Endothelial cell of umbilical vein (primary cell): ENCODE measurements around the gene SLC25A15. TPM values are rescaled to one million over a fixed set of nuclear protein-coding genes. Genes with fewer than 3 reads are reported as not detected.

ENCODE experiments used
- BruUV-seq: library from RNA; stranded (reverse); fragments of 400-500 nt; replicated peaks from 2 replicates; lab custom pipeline; 2021; lab: Mats Ljungman, UMichigan
- CTCF ChIA-PET: fragments of 300-600, 350-600 bp; sonication (Branson Sonifier 250); formaldehyde crosslinking; loops from one replicate; lab custom pipeline; 2021; ENCODE audit warnings: antibody characterized with exemption, inconsistent platforms; lab: Charles Lee
- POLR2A ChIA-PET: fragments of 300-600, 350-600 bp; sonication (Branson Sonifier 250); formaldehyde crosslinking; loops from one replicate; lab custom pipeline; 2021; ENCODE audit warnings: antibody characterized with exemption, inconsistent platforms; lab: Charles Lee
- DNase-seq: peaks from one replicate; pipeline ENCODE4 v3.0.0-alpha.2; 2011; ENCODE audit warnings: low read depth, low spot score
- FAIRE-seq: peaks from 2 replicates; lab custom pipeline; 2011; peaks lifted over from hg19 to GRCh38; lab: Jason Lieb, UNC
- H2AFZ ChIP-seq: 2 replicates; pipeline ENCODE4 v1.6.0; 2012; ENCODE audit warnings: low read depth, low read length, control low read depth, inconsistent platforms
- H3K27ac ChIP-seq: 2 replicates; pipeline ENCODE4 v1.5.1; 2011; ENCODE audit warnings: low read depth, mild to moderate bottlenecking, control low read depth, low read length, moderate library complexity; ENCODE audit not compliant: insufficient read depth
- H3K27me3 ChIP-seq, 2 experiments: 2 replicates each; pipeline versions ENCODE4 v1.6.0 to v1.6.1; 2011; ENCODE audit warnings: low read length in 2 of 2, mixed read lengths in 1 of 2; ENCODE audit not compliant: control insufficient read depth in 2 of 2, insufficient read depth in 2 of 2
- H3K36me3 ChIP-seq, 2 experiments: 2 replicates in 1 of 2; 3 replicates in 1 of 2; pipeline ENCODE4 v1.5.1; 2011; ENCODE audit warnings: low read length in 2 of 2, mild to moderate bottlenecking in 1 of 2, moderate library complexity in 1 of 2; ENCODE audit not compliant: control insufficient read depth in 2 of 2, insufficient read depth in 2 of 2; ENCODE audit errors: extremely low read depth in 1 of 2
- H3K4me1 ChIP-seq: 3 replicates; pipeline ENCODE4 v1.5.1; 2011; ENCODE audit warnings: mild to moderate bottlenecking, low read length; ENCODE audit not compliant: control insufficient read depth, insufficient read depth; ENCODE audit errors: extremely low read depth
- H3K4me2 ChIP-seq: 2 replicates; pipeline ENCODE4 v1.6.1; 2011; ENCODE audit warnings: low read length, control low read depth, mixed read lengths; ENCODE audit not compliant: insufficient read depth
- H3K4me3 ChIP-seq, 3 experiments: fragments of 200-600 bp in 1 of 3; sonication (generic), shearing (Covaris generic) in 1 of 3; replicated peaks in 1 of 3; 2 replicates each; pipeline ENCODE4 v1.5.1; 2011 to 2016; ENCODE audit warnings: control low read depth in 3 of 3, low read length in 3 of 3, mild to moderate bottlenecking in 2 of 3, inconsistent platforms in 1 of 3, low read depth in 1 of 3, moderate library complexity in 1 of 3; ENCODE audit not compliant: insufficient read depth in 1 of 3
- H3K79me2 ChIP-seq: 2 replicates; pipeline ENCODE4 v1.6.0; 2012; ENCODE audit warnings: low read length, inconsistent platforms; ENCODE audit not compliant: control insufficient read depth, insufficient read depth
- H3K9ac ChIP-seq: replicated peaks from 2 replicates; pipeline ENCODE3; 2011; ENCODE audit warnings: low read length, control low read depth; ENCODE audit not compliant: insufficient read depth; ENCODE audit errors: extremely low read depth
- H3K9me1 ChIP-seq: replicated peaks from 3 replicates; pipeline ENCODE4 v1.6.0; 2011; ENCODE audit warnings: mild to moderate bottlenecking, low read length; ENCODE audit not compliant: control insufficient read depth, insufficient read depth; ENCODE audit errors: extremely low read depth
- H3K9me3 ChIP-seq: replicated peaks from 2 replicates; pipeline ENCODE4 v1.5.1; 2012; ENCODE audit warnings: low read length, inconsistent platforms; ENCODE audit not compliant: control insufficient read depth, insufficient read depth
- H4K20me1 ChIP-seq: replicated peaks from 2 replicates; pipeline ENCODE3; 2011; ENCODE audit warnings: mild to moderate bottlenecking, low read length; ENCODE audit not compliant: control insufficient read depth, insufficient read depth; ENCODE audit errors: extremely low read depth
- EZH2 ChIP-seq: IDR thresholded peaks from 2 replicates; pipeline ENCODE4 v1.6.1; 2012; ENCODE audit warnings: borderline replicate concordance, low read depth, mild to moderate bottlenecking, moderate library complexity, low read length, inconsistent platforms; ENCODE audit not compliant: severe bottlenecking
- FOS ChIP-seq: IDR thresholded peaks from 2 replicates; pipeline ENCODE4 v1.6.1; 2011; ENCODE audit warnings: mild to moderate bottlenecking, low read length, moderate library complexity, borderline replicate concordance; ENCODE audit not compliant: insufficient read depth
- GATA2 ChIP-seq: IDR thresholded peaks from 2 replicates; pipeline ENCODE4 v1.7.0; 2011; ENCODE audit warnings: low read depth, mild to moderate bottlenecking, moderate library complexity, mixed read lengths, low read length; ENCODE audit not compliant: insufficient read length, insufficient read depth
- JUN ChIP-seq: IDR thresholded peaks from 2 replicates; pipeline ENCODE4 v1.6.1; 2011; ENCODE audit warnings: borderline replicate concordance, low read depth; ENCODE audit not compliant: insufficient read length, insufficient read depth
- MYC ChIP-seq: IDR thresholded peaks from one replicate; pipeline ENCODE4 v1.6.1; 2011; ENCODE audit warnings: mild to moderate bottlenecking, low read depth, low read length
- POLR2A ChIP-seq: IDR thresholded peaks from 2 replicates; pipeline ENCODE4 v1.6.1; 2012; ENCODE audit warnings: low read depth, mild to moderate bottlenecking, control low read depth, low read length
- POLR2AphosphoS5 ChIP-seq: IDR thresholded peaks from 2 replicates; pipeline ENCODE4 v1.6.1; 2012; ENCODE audit warnings: low read depth, mild to moderate bottlenecking, control low read depth, low read length, moderate library complexity; ENCODE audit not compliant: insufficient read depth
- dilution Hi-C: fragments of 300-500 bp; cut with MboI; formaldehyde crosslinking; loops from one replicate; pipeline ENCODE4 v1.15.0; 2019; ENCODE audit warnings: low sequenced_read_pairs; ENCODE audit not compliant: extremely low pct_ligation_motif_present
- intact Hi-C: fragments of 100-400 bp; cut with micrococcal nuclease; formaldehyde crosslinking; loops from one replicate; pipeline ENCODE4 v1.10.0; 2022
- polyA plus RNA-seq, 4 experiments: library from polyadenylated mRNA; depleted of rRNA in 3 of 4; stranded (reverse) in 3 of 4; unstranded in 1 of 4; fragments of >200 nt; gene quantifications; 2 replicates each; pipeline versions ENCODE4 v1.2.1 to v1.2.3, GENCODE V29; 2011 to 2012; ENCODE audit warnings: missing spikeins in 1 of 4
- total RNA-seq: library from RNA; stranded (reverse); gene quantifications from 2 replicates; pipeline ENCODE4 v1.2.3, GENCODE V29; 2021
- TF ChIP-seq, protein P1 (sequence below): IDR thresholded peaks from 2 replicates; pipeline ENCODE4 v1.6.1; 2011; ENCODE audit not compliant: insufficient read depth, insufficient read length
- TF ChIP-seq, protein P2 (sequence below), 2 donors: IDR thresholded peaks; 1 replicate in 1 of 2; 2 replicates in 1 of 2; pipeline ENCODE4 v1.5.1; 2011; ENCODE audit warnings: low read length in 2 of 2, mild to moderate bottlenecking in 2 of 2, moderate library complexity in 2 of 2, control low read depth in 1 of 2, inconsistent platforms in 1 of 2, low read depth in 1 of 2; ENCODE audit not compliant: insufficient read depth in 1 of 2; ENCODE audit errors: extremely low read depth in 1 of 2

SLC25A15 gene
- total and polyA plus RNA-seq, 2 donors (not counting 3 experiments of a cell fraction or from before 2014, with no cell fraction given): 6.8 to 11.5 TPM

GRCh38 chr13:40809471-40809870 lies 20.1 kb downstream of the SLC25A15 start:
- dilution Hi-C loops: no loop called here
- no peak overlapping the region for H3K4me3 ChIP-seq
- no TSS peak for BruUV-seq

GRCh38 chr13:40812102-40812501 lies 22.7 kb downstream of the SLC25A15 start:
- no peaks in the 10 kb centered on the region for H3K79me2 ChIP-seq
- no TSS peak for BruUV-seq
- H3K27ac ChIP-seq: no peak overlapping the region
- intact Hi-C loops: no loop called here
- TF ChIP-seq POLR2AphosphoS5 (no peak), POLR2A (no peak), EZH2 (no peak), GATA2 (no peak), MYC (no peak), FOS (no peak), JUN (no peak)
- TF ChIP-seq, protein P1, sequence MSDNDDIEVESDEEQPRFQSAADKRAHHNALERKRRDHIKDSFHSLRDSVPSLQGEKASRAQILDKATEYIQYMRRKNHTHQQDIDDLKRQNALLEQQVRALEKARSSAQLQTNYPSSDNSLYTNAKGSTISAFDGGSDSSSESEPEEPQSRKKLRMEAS: no peak
- TF ChIP-seq, protein P2, sequence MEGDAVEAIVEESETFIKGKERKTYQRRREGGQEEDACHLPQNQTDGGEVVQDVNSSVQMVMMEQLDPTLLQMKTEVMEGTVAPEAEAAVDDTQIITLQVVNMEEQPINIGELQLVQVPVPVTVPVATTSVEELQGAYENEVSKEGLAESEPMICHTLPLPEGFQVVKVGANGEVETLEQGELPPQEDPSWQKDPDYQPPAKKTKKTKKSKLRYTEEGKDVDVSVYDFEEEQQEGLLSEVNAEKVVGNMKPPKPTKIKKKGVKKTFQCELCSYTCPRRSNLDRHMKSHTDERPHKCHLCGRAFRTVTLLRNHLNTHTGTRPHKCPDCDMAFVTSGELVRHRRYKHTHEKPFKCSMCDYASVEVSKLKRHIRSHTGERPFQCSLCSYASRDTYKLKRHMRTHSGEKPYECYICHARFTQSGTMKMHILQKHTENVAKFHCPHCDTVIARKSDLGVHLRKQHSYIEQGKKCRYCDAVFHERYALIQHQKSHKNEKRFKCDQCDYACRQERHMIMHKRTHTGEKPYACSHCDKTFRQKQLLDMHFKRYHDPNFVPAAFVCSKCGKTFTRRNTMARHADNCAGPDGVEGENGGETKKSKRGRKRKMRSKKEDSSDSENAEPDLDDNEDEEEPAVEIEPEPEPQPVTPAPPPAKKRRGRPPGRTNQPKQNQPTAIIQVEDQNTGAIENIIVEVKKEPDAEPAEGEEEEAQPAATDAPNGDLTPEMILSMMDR (IDR thresholded peaks at IDR 0.05; ENCODE audit: extremely low read depth in 1 of 2, insufficient read depth in 1 of 2, low read depth in 1 of 2, low read length in 2 of 2): no peak
- no peaks in the 10 kb centered on the region for H3K4me1 ChIP-seq
- H2AFZ ChIP-seq: no peak overlapping the region
- POLR2A ChIA-PET: no interaction called here
- H3K9me1 ChIP-seq: no peaks in the 10 kb centered on the region
- FAIRE-seq (no peak), DNase-seq (no peak)
- no peak overlapping the region for H3K4me2 ChIP-seq
- no peak overlapping the region for H3K4me3 ChIP-seq
- peaks cover 1 to 5% of the 10 kb centered on the region in 2 experiments for H3K36me3 ChIP-seq
- CTCF ChIA-PET: interaction anchor here (1.1 to 3.3 kb wide), 3 partner anchors 13 to 35 kb away, joined by 3 to 23 read pairs (median 5); partner anchors contain the start of gene SLC25A15
- dilution Hi-C loops: no loop called here
- H3K9ac ChIP-seq: no peak overlapping the region
- no peaks in the 10 kb centered on the region for H4K20me1 ChIP-seq
- H3K27me3 ChIP-seq: no peaks in the 10 kb centered on the region
- no peaks in the 10 kb centered on the region for H3K9me3 ChIP-seq

More at GRCh38 chr13:40809471-40809870, 20.1 kb downstream of the SLC25A15 start:
- no peak for DNase-seq
- Histone ChIP-seq H2AFZ (no peak overlapping the region), H3K9me1 (no peaks in the 10 kb centered on the region), H3K27me3 (no peaks in the 10 kb centered on the region), H3K27ac (no peak overlapping the region), H3K9ac (no peak overlapping the region), H3K4me2 (no peak overlapping the region), H3K79me2 (no peaks in the 10 kb centered on the region), H3K4me1 (no peaks in the 10 kb centered on the region), H4K20me1 (no peaks in the 10 kb centered on the region), H3K36me3 (peaks cover 1 to 5% of the 10 kb centered on the region in 2 experiments), H3K9me3 (no peaks in the 10 kb centered on the region)
- ChIA-PET CTCF (no interaction called here), POLR2A (no interaction called here)
- no peak for TF ChIP-seq GATA2
- TF ChIP-seq POLR2AphosphoS5: no peak
- no peak for TF ChIP-seq JUN
- TF ChIP-seq, protein P2 (IDR thresholded peaks at IDR 0.05; ENCODE audit: extremely low read depth in 1 of 2, insufficient read depth in 1 of 2, low read depth in 1 of 2, low read length in 2 of 2): no peak
- TF ChIP-seq POLR2A: no peak
- intact Hi-C loops: no loop called here
- FAIRE-seq: no peak
